Prostate gland (tissue), 2 donors: ENCODE data around the gene RFTN1.

ENCODE experiments used
- CTCF ChIP-seq, 4 experiments: fragments of 200-600 bp in 2 of 4; fragments of 450-650 bp in 2 of 4; sonication (generic) in 2 of 4; IDR thresholded peaks; 1 replicate in 3 of 4; 2 replicates in 1 of 4; pipeline ENCODE4 v1.5.1; 2016 to 2019; ENCODE audit warnings: antibody characterized with exemption in 4 of 4, mild to moderate bottlenecking in 2 of 4, moderate library complexity in 2 of 4
- POLR2A ChIP-seq: fragments of 450-650 bp; IDR thresholded peaks from one replicate; pipeline ENCODE4 v1.6.1; 2016; ENCODE audit warnings: antibody characterized with exemption, mild to moderate bottlenecking
- POLR2AphosphoS5 ChIP-seq: sonication (generic); formaldehyde crosslinking; IDR thresholded peaks from one replicate; pipeline ENCODE4 v1.6.1; 2017; ENCODE audit warnings: antibody characterized with exemption

DNA sequence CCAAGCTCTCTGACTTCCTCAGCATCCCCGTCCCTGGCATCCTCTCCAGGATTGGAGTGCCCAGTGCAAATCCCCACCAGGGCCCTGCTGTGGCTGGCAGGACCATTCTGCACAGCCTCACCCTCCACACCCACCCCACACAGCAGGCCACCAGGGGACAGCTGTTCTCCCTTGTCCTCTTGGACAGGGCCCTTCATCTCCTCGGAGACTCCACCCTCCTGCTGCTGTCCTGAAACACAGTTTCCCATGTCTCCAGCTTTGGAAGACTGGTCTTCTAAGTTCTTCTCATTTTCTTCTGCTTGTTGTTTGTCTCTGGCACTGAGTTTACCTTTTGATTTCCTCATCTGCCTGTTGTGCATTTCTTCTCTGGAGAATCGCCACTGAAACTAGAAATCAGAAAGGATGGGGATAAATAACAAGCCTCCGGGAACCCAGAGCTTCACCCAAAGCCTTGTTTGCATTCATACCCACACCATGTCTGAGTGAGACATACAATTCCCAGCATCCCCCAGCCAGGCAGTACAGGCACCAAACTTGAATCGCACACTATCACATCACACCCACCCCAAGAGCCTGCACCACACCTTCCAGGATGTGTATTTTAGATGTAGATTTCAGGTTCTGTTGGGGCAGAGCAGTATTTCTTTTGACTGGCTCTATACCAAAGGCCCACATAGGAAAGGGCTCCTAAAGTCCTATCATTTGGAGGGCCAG lies 196.5 kb downstream of the RFTN1 start:
- TF ChIP-seq CTCF (IDR thresholded peaks at IDR 0.05) (no peak), POLR2A (no peak), POLR2AphosphoS5 (no peak)
